ENCODE measurements around the gene SALL4.

DNA sequence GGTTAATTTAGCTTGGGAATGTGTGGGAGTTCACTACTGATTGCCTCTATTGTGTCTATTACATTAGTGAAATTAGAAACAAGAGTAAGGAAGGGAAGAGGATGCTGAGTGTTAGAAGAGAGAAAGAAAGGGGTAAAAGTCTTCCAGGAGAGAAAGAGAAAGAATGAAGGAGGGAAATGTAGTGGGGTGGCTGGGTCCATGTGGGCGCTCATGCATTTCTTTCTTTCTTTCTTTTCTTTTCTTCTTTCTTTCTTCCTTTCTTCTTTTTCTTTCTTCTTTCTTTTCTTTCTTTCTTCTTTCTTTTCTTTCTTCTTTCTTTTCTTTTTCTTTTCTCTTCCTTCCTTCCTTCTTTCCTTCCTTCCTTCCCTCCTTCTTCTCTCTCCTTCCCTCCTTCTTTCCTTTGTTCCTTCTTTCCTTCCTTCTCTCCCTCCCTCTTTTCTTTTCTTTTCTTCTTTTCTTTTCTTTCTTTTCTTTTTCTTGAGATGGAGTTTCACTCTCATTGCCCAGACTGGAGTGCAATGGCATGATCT is 16.2 kb upstream of the SALL4 start:
- TF ChIP-seq, protein P1, sequence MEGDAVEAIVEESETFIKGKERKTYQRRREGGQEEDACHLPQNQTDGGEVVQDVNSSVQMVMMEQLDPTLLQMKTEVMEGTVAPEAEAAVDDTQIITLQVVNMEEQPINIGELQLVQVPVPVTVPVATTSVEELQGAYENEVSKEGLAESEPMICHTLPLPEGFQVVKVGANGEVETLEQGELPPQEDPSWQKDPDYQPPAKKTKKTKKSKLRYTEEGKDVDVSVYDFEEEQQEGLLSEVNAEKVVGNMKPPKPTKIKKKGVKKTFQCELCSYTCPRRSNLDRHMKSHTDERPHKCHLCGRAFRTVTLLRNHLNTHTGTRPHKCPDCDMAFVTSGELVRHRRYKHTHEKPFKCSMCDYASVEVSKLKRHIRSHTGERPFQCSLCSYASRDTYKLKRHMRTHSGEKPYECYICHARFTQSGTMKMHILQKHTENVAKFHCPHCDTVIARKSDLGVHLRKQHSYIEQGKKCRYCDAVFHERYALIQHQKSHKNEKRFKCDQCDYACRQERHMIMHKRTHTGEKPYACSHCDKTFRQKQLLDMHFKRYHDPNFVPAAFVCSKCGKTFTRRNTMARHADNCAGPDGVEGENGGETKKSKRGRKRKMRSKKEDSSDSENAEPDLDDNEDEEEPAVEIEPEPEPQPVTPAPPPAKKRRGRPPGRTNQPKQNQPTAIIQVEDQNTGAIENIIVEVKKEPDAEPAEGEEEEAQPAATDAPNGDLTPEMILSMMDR (IDR thresholded peaks at IDR 0.05): no peak
- no peak for TF ChIP-seq POLR2A (IDR thresholded peaks at IDR 0.05)
